DMS114 treated with DMSO at 0.1 percent for 48 hours (cell line): Measurements from ENCODE around the gene THBS1.

ENCODE experiments used
- DNase-seq: peaks from one replicate; lab custom pipeline; 2025; ENCODE audit not compliant: unreplicated experiment; lab: John Stamatoyannopoulos, UW

Gene THBS1

DNA sequence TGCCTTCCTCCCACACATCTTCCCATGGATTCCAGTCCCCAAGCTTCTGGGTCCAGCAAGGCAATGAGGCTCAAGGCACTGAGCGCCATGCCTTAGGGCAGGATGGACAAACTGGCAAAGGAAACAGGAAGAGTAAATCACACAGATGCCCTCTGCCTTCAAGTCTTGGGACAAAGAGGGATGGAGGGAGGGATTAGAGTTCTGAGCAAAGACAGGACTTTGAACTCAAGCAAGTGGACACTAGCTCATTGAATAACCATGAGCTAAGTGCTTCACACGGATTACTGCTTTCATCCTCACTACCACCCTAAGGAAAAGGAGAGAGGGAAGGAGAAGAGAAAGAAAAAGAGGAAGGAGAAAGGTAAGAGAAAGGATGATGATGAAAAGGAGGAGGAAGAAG is 7.6 kb upstream of the THBS1 start:
- DNase-seq = no peak

DNA sequence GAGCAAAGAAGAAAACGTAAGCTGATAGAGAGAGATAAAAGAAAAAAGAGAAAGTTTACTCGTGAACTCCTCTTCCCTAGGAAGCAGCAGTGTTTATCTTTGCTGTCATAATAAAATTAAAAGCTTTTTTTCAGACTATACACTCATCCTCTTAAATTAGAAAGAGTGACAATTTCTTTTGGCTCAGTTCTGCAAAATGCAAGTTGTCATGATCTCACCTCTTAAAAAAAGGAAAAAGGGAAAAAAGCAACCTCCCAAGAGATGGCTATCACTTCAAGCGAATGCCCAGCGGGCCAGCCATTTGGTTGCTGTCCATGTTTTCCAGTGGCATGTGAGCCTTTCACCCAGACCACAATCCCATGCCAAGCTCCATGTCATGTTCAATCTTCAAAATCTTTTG is 7.0 kb upstream of the THBS1 start:
- DNase-seq = no peak

DNA sequence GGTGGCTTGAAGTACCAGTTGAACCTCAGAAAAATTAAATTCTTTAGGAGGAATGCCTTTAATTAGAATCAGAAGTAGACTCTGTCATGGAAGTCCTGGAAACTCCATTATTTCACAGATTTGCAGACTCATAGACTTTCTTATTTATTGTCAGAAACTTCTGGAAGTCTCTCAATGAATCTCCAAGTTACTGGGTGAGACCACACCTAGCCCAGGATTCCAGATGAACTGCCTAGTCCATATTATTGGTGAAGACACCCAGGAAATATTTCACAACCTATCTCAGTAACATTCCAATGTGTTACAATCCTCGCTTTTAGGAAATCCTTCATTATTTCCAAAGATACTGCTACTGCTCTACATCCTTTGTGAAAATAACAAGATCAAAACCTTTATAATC is 6.5 kb upstream of the THBS1 start:
- no peak for DNase-seq

- DNase-seq = no peak
Observed at GRCh38 chr15:39575180-39575579, 5.7 kb upstream of the THBS1 start.

GRCh38 chr15:39578851-39579486 is 1.9 kb upstream of the THBS1 start:
- no peak for DNase-seq

DNA sequence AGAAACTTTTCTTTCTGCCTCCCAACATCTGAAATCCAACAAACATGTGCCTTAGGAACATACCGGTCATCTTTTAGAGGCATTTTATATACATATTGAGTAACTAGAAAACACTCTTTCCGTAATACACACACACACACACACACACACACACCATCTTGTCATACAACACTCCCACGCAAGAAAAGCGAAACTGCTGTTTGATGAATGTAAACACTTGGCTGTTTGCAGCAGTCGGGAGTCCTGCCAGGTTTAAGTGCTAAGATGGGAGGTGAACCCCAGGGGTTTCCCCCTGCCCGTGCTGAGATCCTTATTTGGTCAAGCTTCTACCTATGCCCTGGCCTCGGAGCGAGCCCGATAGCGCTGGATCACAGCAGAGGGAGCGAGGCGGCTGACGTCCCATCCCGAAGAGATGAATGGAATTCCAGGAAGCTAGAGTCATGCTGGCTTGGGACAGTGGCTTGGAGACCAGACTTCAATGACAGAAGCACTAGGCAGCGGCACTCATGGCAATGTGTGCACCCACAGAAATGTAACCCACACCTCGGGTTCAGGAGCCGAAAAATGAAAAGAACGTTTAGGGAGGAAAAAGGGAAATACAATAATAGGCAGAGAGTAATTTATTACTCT is 1.3 kb upstream of the THBS1 start:
- no peak for DNase-seq

GRCh38 chr15:39580117-39580484 is 778 bp upstream of the THBS1 start:
- DNase-seq = peak; percentile 47

DNA sequence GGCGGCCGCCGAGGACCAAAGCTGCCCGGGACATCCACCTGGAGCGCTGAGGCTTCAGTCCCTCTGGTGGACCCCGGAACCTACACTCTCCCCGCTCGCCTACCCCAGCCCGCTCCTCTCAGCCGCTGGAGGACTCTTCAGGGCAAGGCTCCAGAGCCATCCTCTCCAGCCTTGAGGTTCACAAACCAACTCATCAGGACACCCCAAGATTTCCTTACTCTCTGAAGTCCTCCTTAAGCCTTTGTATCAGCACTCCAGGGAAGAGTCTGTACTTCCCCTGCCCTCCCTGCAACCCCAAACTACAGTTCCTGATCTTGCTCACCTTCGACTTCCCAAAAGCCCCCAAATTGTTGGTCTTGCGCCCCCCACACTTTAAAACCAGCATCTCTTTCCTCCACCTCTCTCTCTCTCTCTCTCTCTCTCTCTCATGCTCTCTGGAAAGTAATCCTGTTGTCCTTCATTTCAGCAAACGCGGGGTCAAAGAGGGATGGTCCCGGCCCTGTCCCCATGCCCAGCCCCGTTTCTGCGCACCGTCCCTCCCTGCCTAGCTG is 438 bp downstream of the THBS1 start:
- DNase-seq = no peak

DNA sequence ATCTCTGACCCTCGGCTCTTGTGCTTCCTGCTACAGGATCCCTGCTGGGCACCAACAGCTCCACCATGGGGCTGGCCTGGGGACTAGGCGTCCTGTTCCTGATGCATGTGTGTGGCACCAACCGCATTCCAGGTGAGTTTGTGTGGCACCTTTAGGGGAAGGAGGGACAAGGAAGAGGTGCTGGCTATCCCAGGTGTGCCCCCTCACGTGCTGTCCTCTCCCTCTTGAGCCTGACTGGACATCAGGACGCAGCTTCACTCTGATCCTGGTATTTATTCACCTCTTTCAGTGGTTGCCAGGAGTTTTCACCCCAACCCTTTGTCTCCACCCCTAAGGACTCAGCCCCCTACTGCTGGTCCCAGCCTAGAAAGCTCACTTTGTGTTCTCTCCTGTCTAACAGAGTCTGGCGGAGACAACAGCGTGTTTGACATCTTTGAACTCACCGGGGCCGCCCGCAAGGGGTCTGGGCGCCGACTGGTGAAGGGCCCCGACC is 960 bp downstream of the THBS1 start:
- DNase-seq = no peak

GRCh38 chr15:39582286-39582976 is 1.6 kb downstream of the THBS1 start:
- DNase-seq = no peak

DNA sequence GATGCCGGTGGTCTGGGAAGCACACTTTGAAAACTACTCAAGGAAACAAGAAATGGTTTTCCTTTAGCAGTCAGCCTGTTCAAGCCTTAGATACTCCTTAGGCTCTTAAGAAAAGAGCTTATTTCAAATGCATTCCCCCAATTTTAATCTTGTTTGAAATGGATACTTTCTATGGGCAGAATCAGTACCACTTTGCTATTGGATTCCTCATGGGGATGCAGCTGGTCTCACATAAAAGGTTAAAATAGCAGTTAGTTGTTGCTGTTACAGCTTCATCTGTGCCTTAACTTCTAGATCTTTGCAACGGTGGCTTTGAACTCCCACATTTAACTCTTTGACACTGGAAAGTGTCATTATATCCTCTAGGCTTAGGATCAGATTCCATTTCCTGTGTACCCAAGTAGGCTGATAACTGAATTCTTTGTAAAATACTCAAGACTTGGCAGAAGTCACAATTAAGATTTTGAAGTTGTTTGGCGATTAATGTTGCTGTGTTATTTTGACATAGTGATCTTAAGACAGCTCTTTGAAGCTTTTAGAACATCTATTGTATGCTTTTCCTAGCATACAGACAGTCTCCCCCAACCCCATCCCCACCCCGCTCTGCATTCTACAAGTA is 2.2 kb downstream of the THBS1 start:
- DNase-seq = no peak

DNA sequence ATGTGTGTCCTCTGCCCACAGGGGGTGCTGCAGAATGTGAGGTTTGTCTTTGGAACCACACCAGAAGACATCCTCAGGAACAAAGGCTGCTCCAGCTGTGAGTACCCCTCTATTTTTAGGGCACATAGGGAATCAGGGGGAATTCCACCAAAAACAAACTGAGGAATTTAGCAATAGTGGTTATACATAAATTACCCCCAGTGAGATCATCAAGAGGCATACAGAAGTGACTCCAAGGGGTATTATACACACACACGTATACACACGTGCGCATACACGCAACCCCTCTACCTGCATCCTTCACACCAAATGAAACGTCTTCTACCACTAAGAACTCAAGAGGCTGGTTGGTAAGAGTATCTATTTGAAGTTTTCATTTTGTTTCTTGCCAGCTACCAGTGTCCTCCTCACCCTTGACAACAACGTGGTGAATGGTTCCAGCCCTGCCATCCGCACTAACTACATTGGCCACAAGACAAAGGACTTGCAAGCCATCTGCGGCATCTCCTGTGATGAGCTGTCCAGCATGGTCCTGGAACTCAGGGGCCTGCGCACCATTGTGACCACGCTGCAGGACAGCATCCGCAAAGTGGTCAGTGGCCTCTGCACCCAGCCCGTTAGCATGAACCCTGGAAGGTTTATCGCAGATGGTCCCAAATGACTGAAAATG is 2.9 kb downstream of the THBS1 start:
- DNase-seq = no peak

GRCh38 chr15:39584266-39584659 is 3.4 kb downstream of the THBS1 start:
- DNase-seq = no peak

DNA sequence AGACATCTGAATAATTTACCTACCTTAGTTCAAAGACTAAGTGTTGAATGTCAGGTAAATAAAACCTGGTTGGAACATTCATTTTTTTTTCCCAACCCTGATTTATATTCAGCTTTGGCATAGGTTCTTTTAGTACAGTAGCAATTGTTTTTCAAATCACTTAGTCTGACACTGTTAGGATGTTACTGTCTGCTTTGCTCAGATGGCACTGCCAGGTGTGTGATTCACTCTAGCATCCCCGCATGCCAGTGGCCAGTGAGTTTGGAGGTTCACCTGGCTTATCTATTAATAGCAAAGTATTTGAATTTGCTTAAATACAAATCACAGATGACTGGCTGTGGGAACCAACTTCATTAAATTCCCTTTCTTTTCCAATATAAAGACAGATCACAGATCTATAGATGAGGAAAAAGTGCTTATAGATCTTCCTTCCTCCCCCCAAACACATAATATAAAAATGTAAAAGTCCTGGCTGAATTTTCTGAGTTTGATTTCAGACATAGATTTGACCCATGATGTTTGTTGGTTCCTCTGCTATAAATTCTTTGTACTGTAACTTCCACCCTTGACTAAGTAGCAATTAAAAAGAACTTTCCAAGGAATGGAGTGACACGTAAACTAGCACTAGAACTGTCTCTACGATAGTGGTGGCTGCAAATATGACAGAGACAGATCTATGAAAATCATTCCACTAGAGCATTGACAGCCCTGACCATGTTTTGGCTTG is 3.9 kb downstream of the THBS1 start:
- DNase-seq = no peak

- DNase-seq = no peak
Observed at GRCh38 chr15:39585389-39585841, 4.5 kb downstream of the THBS1 start.

- no peak for DNase-seq
Observed at GRCh38 chr15:39585871-39586301, 5.0 kb downstream of the THBS1 start.

DNA sequence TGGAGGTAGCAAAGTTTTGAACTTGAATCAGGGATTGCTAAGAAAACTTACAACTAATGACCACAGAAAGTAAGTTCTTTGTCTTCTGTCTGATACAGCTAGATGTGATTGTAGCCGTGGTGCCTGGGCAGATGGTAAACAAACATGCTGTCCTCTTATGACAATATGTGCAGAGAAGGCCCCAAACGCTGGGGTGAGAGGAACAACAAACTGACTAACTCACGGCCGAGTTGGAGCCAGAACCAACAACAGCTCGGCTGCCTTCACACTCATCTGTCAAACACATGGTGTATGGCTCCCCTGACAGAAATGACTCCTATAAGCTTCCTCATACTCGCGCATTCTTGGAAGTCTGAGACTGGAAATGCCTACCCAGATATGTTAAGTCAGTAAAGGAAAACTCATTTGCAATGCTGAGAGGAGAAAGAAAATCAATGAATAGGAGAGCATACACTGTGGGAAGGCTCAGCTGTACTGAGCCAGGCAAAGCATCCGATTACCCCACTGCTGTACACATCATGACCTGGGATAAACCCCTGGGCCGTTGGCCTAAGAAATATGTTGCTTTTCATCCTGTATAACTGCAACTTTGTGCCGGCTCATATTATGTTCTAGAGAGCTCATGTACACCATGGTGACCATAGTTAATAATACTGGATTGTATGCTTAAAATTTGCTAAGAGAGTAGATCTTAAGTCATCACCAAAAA is 5.7 kb downstream of the THBS1 start:
- no peak for DNase-seq

DNA sequence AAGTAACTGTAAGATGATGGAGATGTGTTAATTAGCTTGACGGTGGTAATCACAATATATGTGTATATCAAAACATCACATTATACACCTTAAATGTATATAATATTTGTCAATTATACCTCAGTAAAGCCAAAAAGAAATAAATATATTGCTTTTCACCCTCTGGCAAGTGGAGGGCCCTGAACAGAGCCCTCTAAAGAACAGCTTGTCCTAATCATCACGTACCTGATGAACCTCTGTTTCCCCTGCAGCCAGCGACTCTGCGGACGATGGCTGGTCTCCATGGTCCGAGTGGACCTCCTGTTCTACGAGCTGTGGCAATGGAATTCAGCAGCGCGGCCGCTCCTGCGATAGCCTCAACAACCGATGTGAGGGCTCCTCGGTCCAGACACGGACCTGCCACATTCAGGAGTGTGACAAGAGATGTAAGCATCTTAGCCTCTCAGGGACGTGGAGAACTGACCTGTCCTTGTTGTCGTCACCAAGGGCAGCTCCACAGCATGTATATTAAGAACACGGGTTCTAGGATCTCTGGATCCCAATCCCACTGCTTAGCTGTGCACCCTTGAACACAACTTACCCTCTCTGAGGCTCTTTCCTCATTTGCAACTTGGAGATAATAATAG is 6.3 kb downstream of the THBS1 start:
- DNase-seq = no peak
